ENCODE results near the gene HLA-DPA1.

Gene HLA-DPA1

GRCh38 chr6:33088931-33089620 lies 15.6 kb upstream of the HLA-DPA1 start:
- no peak overlapping the region for H3K4me3 ChIP-seq (ENCODE audit: low read depth, low read length)

- no peak overlapping the region for H3K4me3 ChIP-seq (ENCODE audit: low read depth, low read length)
Measured at GRCh38 chr6:33088258-33088930, 14.9 kb upstream of the HLA-DPA1 start.

- no peak overlapping the region for H3K4me3 ChIP-seq (ENCODE audit: low read depth, low read length)
Measured at GRCh38 chr6:33085627-33086026, 12.2 kb upstream of the HLA-DPA1 start.

- H3K4me3 ChIP-seq (ENCODE audit: low read depth, low read length): no peak overlapping the region
Measured at GRCh38 chr6:33082702-33083101, 9.3 kb upstream of the HLA-DPA1 start.

- peak overlapping the region; percentile 61 for H3K4me3 ChIP-seq (ENCODE audit: low read depth, low read length)
Measured at GRCh38 chr6:33081098-33081824, 7.8 kb upstream of the HLA-DPA1 start.

- H3K4me3 ChIP-seq (ENCODE audit: low read depth, low read length): peak overlapping the region; percentile 61
Measured at GRCh38 chr6:33080127-33081089, 7.0 kb upstream of the HLA-DPA1 start.

- H3K4me3 ChIP-seq (ENCODE audit: low read depth, low read length): no peak overlapping the region
Measured at GRCh38 chr6:33079580-33079979, 6.1 kb upstream of the HLA-DPA1 start.

GRCh38 chr6:33078919-33079521 lies 5.6 kb upstream of the HLA-DPA1 start:
- H3K4me3 ChIP-seq (ENCODE audit: low read depth, low read length): no peak overlapping the region

- H3K4me3 ChIP-seq (ENCODE audit: low read depth, low read length): no peak overlapping the region
Measured at GRCh38 chr6:33078442-33078841, 5.0 kb upstream of the HLA-DPA1 start.

GRCh38 chr6:33077908-33078307 lies 4.5 kb upstream of the HLA-DPA1 start:
- H3K4me3 ChIP-seq (ENCODE audit: low read depth, low read length): no peak overlapping the region

- no peak overlapping the region for H3K4me3 ChIP-seq (ENCODE audit: low read depth, low read length)
Measured at GRCh38 chr6:33076406-33076934, 3.0 kb upstream of the HLA-DPA1 start.

- H3K4me3 ChIP-seq (ENCODE audit: low read depth, low read length): no peak within 1 kb of the TSS
Measured at GRCh38 chr6:33075568-33076405, 2.3 kb upstream of the HLA-DPA1 start, which contains the start of gene HLA-DPB1. HLA-DPB1 (plus strand) TSS chr6:33075990; CDS start chr6:33076042, 52 bp downstream.

GRCh38 chr6:33075208-33075567 lies 1.7 kb upstream of the HLA-DPA1 start:
- H3K4me3 ChIP-seq (ENCODE audit: low read depth, low read length): no peak overlapping the region

- no peak overlapping the region for H3K4me3 ChIP-seq (ENCODE audit: low read depth, low read length)
Measured at GRCh38 chr6:33072508-33073100, 845 bp downstream of the HLA-DPA1 start.

- H3K4me3 ChIP-seq (ENCODE audit: low read depth, low read length): no peak overlapping the region
Measured at GRCh38 chr6:33071569-33071968, 1.9 kb downstream of the HLA-DPA1 start.

GRCh38 chr6:33070909-33071308 lies 2.5 kb downstream of the HLA-DPA1 start:
- H3K4me3 ChIP-seq (ENCODE audit: low read depth, low read length): no peak overlapping the region

GRCh38 chr6:33069021-33069738 lies 4.3 kb downstream of the HLA-DPA1 start:
- no peak overlapping the region for H3K4me3 ChIP-seq (ENCODE audit: low read depth, low read length)

GRCh38 chr6:33066917-33067521 lies 6.4 kb downstream of the HLA-DPA1 start:
- H3K4me3 ChIP-seq (ENCODE audit: low read depth, low read length): no peak overlapping the region

Data from iPS-11a (cell line).